VCaP (cell line): ENCODE data around the gene ZNF610.

ENCODE experiments used
- H3K27ac ChIP-seq: fragments of 450-650 bp; 2 replicates; pipeline ENCODE4 v1.5.1; 2017
- CTCF ChIP-seq: fragments of 450-650 bp; conservative IDR thresholded peaks from 2 replicates; pipeline ENCODE4 v1.5.1; 2017; ENCODE audit warnings: mild to moderate bottlenecking, moderate library complexity

Gene ZNF610

GRCh38 chr19:52351512-52351911, 15.5 kb downstream of the ZNF610 start:
- no peak overlapping the region for H3K27ac ChIP-seq
- peak; percentile 72 for TF ChIP-seq CTCF

GRCh38 chr19:52366414-52366824, 30.4 kb downstream of the ZNF610 start:
- no peak overlapping the region for H3K27ac ChIP-seq
- no peak for TF ChIP-seq CTCF

- peak; percentile 16; the same call in 1 of the 2 replicates for TF ChIP-seq CTCF
- peak within 1 kb of the TSS; percentile 98 for H3K27ac ChIP-seq
Measured at GRCh38 chr19:52369559-52370340, 33.7 kb downstream of the ZNF610 start, which contains the start of gene ZNF880. Gene ZNF880 (plus strand): TSS chr19:52369923. CDS start chr19:52369966, 43 bp downstream.

- no peak for TF ChIP-seq CTCF
- H3K27ac ChIP-seq = peak overlapping the region; percentile 98
Measured at GRCh38 chr19:52370341-52370710, 34.3 kb downstream of the ZNF610 start.

GRCh38 chr19:52391135-52391534, 55.1 kb downstream of the ZNF610 start:
- TF ChIP-seq CTCF = peak; percentile 51
- H3K27ac ChIP-seq = no peak overlapping the region

GRCh38 chr19:52397310-52398080, 61.5 kb downstream of the ZNF610 start, which contains the start of gene ZNF528:
Gene ZNF528 (plus strand): TSS chr19:52397849. CDS start chr19:52402014, 4,165 bp downstream.
- TF ChIP-seq CTCF = no peak
- peak within 1 kb of the TSS; percentile 92 for H3K27ac ChIP-seq

- TF ChIP-seq CTCF = no peak; the same call in 1 of the 2 replicates
- peak overlapping the region; percentile 92 for H3K27ac ChIP-seq
Measured at GRCh38 chr19:52398081-52398441, 62.0 kb downstream of the ZNF610 start.
